Activated CD4-positive, alpha-beta memory T cell treated with anti-CD3 and anti-CD28 coated beads, Interleukin-2, amount 10 ng/mL, durations not matched to agents 7 days and 5 days (primary cell): Measurements from ENCODE around the gene TMPRSS6. TPM values are rescaled to one million over a fixed set of nuclear protein-coding genes. Genes with fewer than 3 reads are reported as not detected.

Experiments
- CTCF ChIA-PET: fragments of 350-600 bp; sonication (Branson Sonifier 250); formaldehyde crosslinking; loops from one replicate; lab custom pipeline; 2021; ENCODE audit warnings: antibody characterized with exemption, inconsistent platforms; lab: Charles Lee
- POLR2A ChIA-PET: fragments of 350-600 bp; sonication (Branson Sonifier 250); formaldehyde crosslinking; loops from one replicate; lab custom pipeline; 2021; ENCODE audit warnings: antibody characterized with exemption; lab: Charles Lee
- DNase-seq: peaks from one replicate; pipeline ENCODE4 v3.0.0-alpha.2; 2020
- H3K27ac Mint-ChIP-seq: one replicate; pipeline ENCODE4 v1.8.0; 2021; ENCODE audit warnings: mild to moderate bottlenecking, mixed read lengths
- H3K27me3 Mint-ChIP-seq: one replicate; pipeline ENCODE4 v1.8.0; 2021; ENCODE audit warnings: mixed read lengths
- H3K36me3 Mint-ChIP-seq: one replicate; pipeline ENCODE4 v1.8.0; 2021; ENCODE audit warnings: low read depth, mixed read lengths
- H3K4me1 Mint-ChIP-seq: one replicate; pipeline ENCODE4 v1.8.0; 2021; ENCODE audit warnings: mixed read lengths
- H3K4me3 Mint-ChIP-seq: one replicate; pipeline ENCODE4 v1.8.0; 2021; ENCODE audit warnings: mild to moderate bottlenecking, mixed read lengths
- H3K9me3 Mint-ChIP-seq: one replicate; pipeline ENCODE4 v1.8.0; 2021; ENCODE audit warnings: mixed read lengths
- total RNA-seq, 2 experiments: library from RNA; stranded (reverse); gene quantifications; one replicate each; pipeline ENCODE4 v1.2.3, GENCODE V29; 2021

TMPRSS6 gene
- total RNA-seq, 2 experiments from 2014 or later: 14.0 to 14.7 TPM

GRCh38 chr22:37069319-37069718, 40.2 kb downstream of the TMPRSS6 start:
- Mint-ChIP-seq H3K9me3 (no peaks in the 10 kb centered on the region), H3K4me3 (no peak overlapping the region), H3K36me3 (peaks cover 4% of the 10 kb centered on the region), H3K27ac (no peak overlapping the region), H3K27me3 (peaks cover 14% of the 10 kb centered on the region), H3K4me1 (no peaks in the 10 kb centered on the region)
- POLR2A ChIA-PET: interaction anchor here (0.7 to 0.9 kb wide), 3 partner anchors 11 to 80 kb away, joined by 3 read pairs; partner anchors contain the start of gene IL2RB
- no peak for DNase-seq
- CTCF ChIA-PET: no interaction called here

- Mint-ChIP-seq H3K4me1 (no peaks in the 10 kb centered on the region), H3K36me3 (peaks cover 7% of the 10 kb centered on the region), H3K27me3 (peaks cover 14% of the 10 kb centered on the region), H3K27ac (no peak overlapping the region), H3K4me3 (no peak overlapping the region), H3K9me3 (no peaks in the 10 kb centered on the region)
- no peak for DNase-seq
- CTCF ChIA-PET: no interaction called here
- POLR2A ChIA-PET: interaction anchor here (0.7 to 0.8 kb wide), 2 partner anchors 11 to 63 kb away, joined by 3 read pairs; no protein-coding TSS in a partner anchor
Observed at GRCh38 chr22:37068859-37069258, 40.7 kb downstream of the TMPRSS6 start.

- POLR2A ChIA-PET: no interaction called here
Observed at GRCh38 chr22:37067428-37067827, 42.1 kb downstream of the TMPRSS6 start.

GRCh38 chr22:37065961-37066360, 43.6 kb downstream of the TMPRSS6 start:
- CTCF ChIA-PET: no interaction called here
- H3K9me3 Mint-ChIP-seq: no peaks in the 10 kb centered on the region
- H3K27me3 Mint-ChIP-seq: peaks cover 14% of the 10 kb centered on the region
- DNase-seq: no peak
- peaks cover 18% of the 10 kb centered on the region for H3K4me1 Mint-ChIP-seq
- H3K27ac Mint-ChIP-seq: no peak overlapping the region
- H3K36me3 Mint-ChIP-seq: peaks cover 7% of the 10 kb centered on the region
- POLR2A ChIA-PET: interaction anchor here (1.0 to 1.2 kb wide), 2 partner anchors 11 to 20 kb away, joined by 3 to 4 read pairs; no protein-coding TSS in a partner anchor
- H3K4me3 Mint-ChIP-seq: no peak overlapping the region

More at GRCh38 chr22:37067428-37067827, 42.1 kb downstream of the TMPRSS6 start:
- H3K27ac Mint-ChIP-seq: no peak overlapping the region
- H3K4me3 Mint-ChIP-seq: no peak overlapping the region
- CTCF ChIA-PET: interaction anchor here (1.1 kb wide), 1 partner anchor 10 kb away, joined by 3 read pairs; no protein-coding TSS in a partner anchor
- peaks cover 7% of the 10 kb centered on the region for H3K4me1 Mint-ChIP-seq
- H3K9me3 Mint-ChIP-seq: no peaks in the 10 kb centered on the region
- peaks cover 7% of the 10 kb centered on the region for H3K36me3 Mint-ChIP-seq
- DNase-seq: no peak
- H3K27me3 Mint-ChIP-seq: peaks cover 14% of the 10 kb centered on the region

GRCh38 chr22:37065180-37065579, 44.3 kb downstream of the TMPRSS6 start:
- H3K4me3 Mint-ChIP-seq: no peak overlapping the region
- H3K27ac Mint-ChIP-seq: no peak overlapping the region
- POLR2A ChIA-PET: interaction anchor here (1.0 kb wide), 1 partner anchor 19 kb away, joined by 3 read pairs; no protein-coding TSS in a partner anchor
- peaks cover 7% of the 10 kb centered on the region for H3K36me3 Mint-ChIP-seq
- CTCF ChIA-PET: no interaction called here
- no peaks in the 10 kb centered on the region for H3K9me3 Mint-ChIP-seq
- no peak for DNase-seq
- H3K27me3 Mint-ChIP-seq: peaks cover 14% of the 10 kb centered on the region
- H3K4me1 Mint-ChIP-seq: peaks cover 26% of the 10 kb centered on the region

GRCh38 chr22:37064553-37064952, 45.0 kb downstream of the TMPRSS6 start:
- peaks cover 32% of the 10 kb centered on the region for H3K4me1 Mint-ChIP-seq
- no peak overlapping the region for H3K4me3 Mint-ChIP-seq
- POLR2A ChIA-PET: interaction anchor here (1.0 kb wide), 1 partner anchor 9 kb away, joined by 3 read pairs; no protein-coding TSS in a partner anchor
- H3K27ac Mint-ChIP-seq: peak overlapping the region; percentile 19
- peaks cover 10% of the 10 kb centered on the region for H3K27me3 Mint-ChIP-seq
- no peaks in the 10 kb centered on the region for H3K9me3 Mint-ChIP-seq
- CTCF ChIA-PET: no interaction called here
- DNase-seq: no peak
- H3K36me3 Mint-ChIP-seq: peaks cover 7% of the 10 kb centered on the region

- CTCF ChIA-PET: no interaction called here
- POLR2A ChIA-PET: interaction anchor here (1.0 kb wide), 1 partner anchor 8 kb away, joined by 3 read pairs; no protein-coding TSS in a partner anchor
Observed at GRCh38 chr22:37063431-37064420, 45.8 kb downstream of the TMPRSS6 start.

GRCh38 chr22:37062702-37063381, 46.7 kb downstream of the TMPRSS6 start:
- CTCF ChIA-PET: no interaction called here
- no peak overlapping the region for H3K27ac Mint-ChIP-seq

More at GRCh38 chr22:37063431-37064420, 45.8 kb downstream of the TMPRSS6 start:
- no peak for DNase-seq
- Mint-ChIP-seq H3K27me3 (peaks cover 7% of the 10 kb centered on the region), H3K4me3 (no peak overlapping the region), H3K36me3 (peaks cover 7% of the 10 kb centered on the region), H3K27ac (peak overlapping the region; percentile 19), H3K4me1 (peaks cover 33% of the 10 kb centered on the region), H3K9me3 (no peaks in the 10 kb centered on the region)

GRCh38 chr22:37062376-37062675, 47.2 kb downstream of the TMPRSS6 start:
- no peak overlapping the region for H3K4me3 Mint-ChIP-seq
- CTCF ChIA-PET: no interaction called here
- POLR2A ChIA-PET: interaction anchor here (2.9 kb wide), 1 partner anchor 10 kb away, joined by 9 read pairs; no protein-coding TSS in a partner anchor
- peaks cover 11% of the 10 kb centered on the region for H3K36me3 Mint-ChIP-seq
- H3K27ac Mint-ChIP-seq: no peak overlapping the region
- H3K4me1 Mint-ChIP-seq: peaks cover 33% of the 10 kb centered on the region
- no peaks in the 10 kb centered on the region for H3K9me3 Mint-ChIP-seq
- no peak for DNase-seq
- no peaks in the 10 kb centered on the region for H3K27me3 Mint-ChIP-seq

More at GRCh38 chr22:37062702-37063381, 46.7 kb downstream of the TMPRSS6 start:
- Mint-ChIP-seq H3K27me3 (peaks cover under 1% of the 10 kb centered on the region), H3K4me1 (peaks cover 33% of the 10 kb centered on the region), H3K4me3 (no peak overlapping the region), H3K36me3 (peaks cover 8% of the 10 kb centered on the region), H3K9me3 (no peaks in the 10 kb centered on the region)
- DNase-seq: no peak
- POLR2A ChIA-PET: interaction anchor here (2.9 kb wide), 1 partner anchor 10 kb away, joined by 9 read pairs; no protein-coding TSS in a partner anchor

GRCh38 chr22:37061611-37062375, 47.7 kb downstream of the TMPRSS6 start:
- Mint-ChIP-seq H3K9me3 (no peaks in the 10 kb centered on the region), H3K27me3 (no peaks in the 10 kb centered on the region), H3K4me1 (peaks cover 33% of the 10 kb centered on the region), H3K4me3 (no peak overlapping the region), H3K27ac (peak overlapping the region; percentile 26), H3K36me3 (peaks cover 11% of the 10 kb centered on the region)
- POLR2A ChIA-PET: interaction anchor here (1.3 to 2.9 kb wide), 3 partner anchors 9 to 88 kb away, joined by 3 to 9 read pairs (median 5); partner anchors contain the start of genes IL2RB and KCTD17
- CTCF ChIA-PET: interaction anchor here (1.1 to 1.6 kb wide), 3 partner anchors 16 to 18 kb away, joined by 3 to 4 read pairs (median 4); no protein-coding TSS in a partner anchor
- DNase-seq: no peak

GRCh38 chr22:37060801-37061610, 48.5 kb downstream of the TMPRSS6 start:
- Mint-ChIP-seq H3K4me1 (peaks cover 33% of the 10 kb centered on the region), H3K4me3 (peak overlapping the region; percentile 30), H3K9me3 (no peaks in the 10 kb centered on the region), H3K27ac (peak overlapping the region; percentile 49), H3K27me3 (no peaks in the 10 kb centered on the region), H3K36me3 (peaks cover 13% of the 10 kb centered on the region)
- ChIA-PET CTCF (interaction anchor here (1.0 to 1.6 kb wide), 4 partner anchors 15 to 138 kb away, joined by 3 to 4 read pairs (median 4); no protein-coding TSS in a partner anchor), POLR2A (interaction anchor here (1.3 to 2.9 kb wide), 3 partner anchors 8 to 88 kb away, joined by 3 to 9 read pairs (median 5); partner anchors contain the start of genes IL2RB and KCTD17)
- DNase-seq: peak; percentile 54
